GM21360 (cell line): ENCODE results near the gene HIBCH.
"Not testable (repeated sequence)": the region's sequence is repeated elsewhere in the genome, so short reads cannot be mapped to it uniquely, and the experiment has no call there.

Experiments
- ATAC-seq: cut with Tn5 transposase; IDR thresholded peaks from one replicate; pipeline ENCODE4 v1.9.1; 2021; ENCODE audit warnings: mild to moderate bottlenecking, moderate library complexity; ENCODE audit not compliant: unreplicated experiment

HIBCH gene

DNA sequence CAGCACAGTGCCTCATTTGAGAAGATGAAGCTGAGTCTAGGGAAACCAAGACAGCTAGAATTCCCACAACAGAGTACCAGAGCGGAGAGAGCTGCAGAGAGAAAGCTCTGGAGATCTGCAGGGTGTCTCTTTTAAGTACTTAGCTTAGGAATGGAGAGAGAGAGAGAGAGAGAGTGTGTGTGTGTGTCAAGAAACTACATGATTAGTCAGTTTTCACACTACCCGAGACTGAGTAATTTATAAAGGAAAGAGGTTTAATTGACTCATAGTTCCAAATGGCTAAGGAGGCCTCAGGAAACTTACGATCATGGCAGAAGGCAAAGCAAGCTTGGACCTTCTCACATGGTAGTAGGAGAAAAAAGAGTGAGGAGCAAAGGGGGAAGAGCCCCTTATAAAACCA is 64.0 kb downstream of the HIBCH start:
- ATAC-seq, result no peak

DNA sequence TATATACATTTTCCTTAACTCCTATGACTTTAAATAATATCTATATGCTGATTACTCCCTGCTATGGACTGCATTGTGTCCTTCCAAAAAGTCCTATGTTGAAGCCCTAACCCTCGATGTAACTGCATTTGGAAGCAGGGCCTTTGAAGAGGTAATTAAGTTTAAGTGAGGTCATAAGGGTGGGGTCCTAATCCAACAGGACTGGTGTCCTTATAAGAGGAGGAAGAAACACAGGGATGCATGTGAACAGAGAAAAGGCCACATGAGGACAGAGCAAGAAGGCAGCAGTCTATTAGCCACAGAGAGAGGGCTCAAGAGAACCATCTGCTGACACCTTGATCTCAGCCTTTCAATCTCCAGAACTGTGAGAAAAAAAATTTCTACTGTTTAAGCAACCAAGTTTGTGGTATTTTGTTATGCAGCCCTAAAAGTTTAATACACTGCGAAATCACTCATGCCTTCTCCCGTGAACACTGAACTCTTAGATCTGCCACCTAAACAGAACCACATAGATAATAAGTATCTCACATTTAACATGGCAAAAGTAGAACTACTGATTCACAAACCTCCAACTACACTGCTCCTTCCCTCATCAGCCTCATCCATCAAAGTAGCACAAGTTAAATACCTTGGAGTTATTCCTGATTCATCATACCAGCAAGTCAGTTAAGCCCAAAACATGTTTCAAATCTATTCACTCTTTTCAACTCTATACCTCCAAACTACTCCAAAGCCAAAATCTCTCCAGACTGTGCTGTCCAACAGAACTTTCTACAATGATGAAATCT is 65.4 kb downstream of the HIBCH start:
- no peak for ATAC-seq

DNA sequence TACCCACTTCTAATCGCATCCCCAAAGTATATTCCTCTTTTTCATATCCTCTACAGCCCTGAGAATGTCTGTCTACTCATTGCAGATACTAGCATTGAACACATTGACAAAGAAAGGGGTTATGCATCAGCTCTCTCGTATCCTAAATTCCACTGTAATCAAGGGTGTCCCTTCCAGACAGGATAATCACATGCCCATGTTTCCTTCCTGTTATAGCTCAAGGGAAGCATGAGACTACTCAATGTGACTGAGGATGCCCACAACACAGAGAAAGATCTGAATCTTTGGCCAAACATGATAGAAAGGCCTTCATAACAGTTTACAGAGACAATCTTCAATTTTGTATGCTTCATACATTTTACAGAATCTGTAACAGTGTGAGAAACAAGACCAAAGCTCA is 69.2 kb downstream of the HIBCH start:
- ATAC-seq, result no peak

DNA sequence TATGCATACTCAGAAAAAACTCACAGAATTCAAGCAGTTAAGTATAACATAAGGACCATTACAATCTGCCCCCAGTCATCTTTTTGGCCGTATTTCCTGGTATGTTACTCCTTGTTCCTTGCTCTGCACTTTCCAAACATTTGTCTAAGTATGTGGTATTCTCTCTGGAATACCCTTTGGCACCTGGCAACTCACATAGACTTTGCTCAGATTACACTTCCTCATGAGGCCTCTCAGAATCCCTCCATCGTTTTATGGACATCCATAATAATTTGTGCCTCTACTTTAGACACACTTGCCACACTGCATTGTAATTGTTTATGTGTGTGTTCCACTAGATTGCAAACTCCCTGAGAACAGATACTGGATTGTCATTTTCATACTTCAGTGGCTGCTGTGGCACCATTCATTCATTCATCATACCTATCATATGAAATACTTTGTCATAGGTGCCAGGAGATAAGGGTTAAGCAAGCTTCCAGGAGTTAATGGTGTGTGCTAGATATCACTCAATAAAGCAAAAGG is 84.0 kb downstream of the HIBCH start:
- no peak for ATAC-seq

DNA sequence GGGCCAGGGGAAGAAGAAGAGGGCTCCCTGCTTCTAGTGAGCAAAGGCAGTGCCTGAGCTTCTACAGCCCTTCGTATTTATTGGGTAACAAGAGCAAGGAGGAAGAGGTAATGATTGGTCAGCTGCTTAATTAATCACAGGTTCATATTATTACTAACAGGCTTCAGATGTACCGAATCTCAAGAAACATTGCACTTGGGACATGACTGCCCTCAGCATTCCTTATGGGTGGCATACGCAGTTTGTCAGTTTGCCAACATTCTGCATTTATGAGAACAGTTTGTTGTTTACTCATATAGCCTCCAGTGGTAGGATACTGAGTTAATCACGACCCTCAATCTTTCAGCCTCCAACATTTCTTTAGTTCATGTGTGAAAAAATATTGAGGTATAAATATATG is 84.5 kb downstream of the HIBCH start:
- ATAC-seq, result no peak

DNA sequence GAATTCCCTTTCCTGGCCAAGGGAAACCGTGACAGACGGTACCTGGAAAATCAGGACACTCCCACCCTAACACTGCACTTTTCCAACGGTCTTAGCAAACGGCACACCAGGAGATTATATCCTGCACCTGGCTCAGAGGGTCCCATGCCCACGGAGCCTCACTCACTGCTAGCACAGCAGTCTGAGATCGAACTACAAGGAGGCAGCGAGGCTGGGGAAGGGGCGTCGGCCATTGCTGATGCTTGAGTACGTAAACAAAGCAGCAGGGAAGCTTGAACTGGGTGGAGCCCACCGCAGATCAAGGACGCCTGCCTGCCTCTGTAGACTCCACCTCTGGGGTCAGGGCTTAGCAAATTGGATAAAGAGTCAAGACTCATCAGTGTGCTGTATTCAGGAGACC is 95.6 kb downstream of the HIBCH start:
- ATAC-seq, result not testable (repeated sequence)

DNA sequence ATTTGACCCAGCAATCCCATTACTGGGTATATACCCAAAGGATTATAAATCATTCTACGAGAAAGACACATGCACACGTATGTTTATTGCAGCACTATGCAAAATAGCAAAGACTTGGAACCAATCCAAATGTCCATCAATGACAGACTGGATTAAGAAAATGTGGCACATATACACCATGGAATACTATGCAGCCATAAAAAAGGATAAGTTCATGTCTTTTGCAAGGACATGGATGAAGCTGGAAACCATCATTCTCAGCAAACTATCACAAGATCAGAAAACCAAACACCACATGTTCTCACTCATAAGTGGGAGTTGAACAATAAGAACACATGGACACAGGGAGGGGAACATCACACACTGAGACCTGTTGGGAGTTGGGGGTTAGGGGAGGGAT is 96.9 kb downstream of the HIBCH start:
- not testable (repeated sequence) for ATAC-seq

DNA sequence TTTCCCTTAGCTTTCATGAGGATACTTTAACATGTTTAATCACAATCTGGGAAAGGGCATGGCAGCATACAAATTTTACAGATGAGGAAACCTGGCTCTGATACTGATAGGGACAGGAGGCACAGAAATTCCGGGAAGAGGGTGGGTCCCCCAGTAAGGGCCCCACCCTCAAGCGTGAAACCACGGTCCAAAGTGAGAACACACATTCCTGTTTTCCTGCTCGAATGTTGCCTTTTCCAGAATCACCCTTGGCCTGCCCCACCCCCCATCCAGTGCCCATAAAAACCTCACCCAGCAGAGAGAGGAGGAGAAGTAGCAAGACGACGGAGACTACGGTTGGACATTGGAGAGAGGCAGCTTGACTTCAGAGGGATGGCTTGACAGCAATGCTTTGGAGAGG is 98.2 kb downstream of the HIBCH start:
- no peak for ATAC-seq

DNA sequence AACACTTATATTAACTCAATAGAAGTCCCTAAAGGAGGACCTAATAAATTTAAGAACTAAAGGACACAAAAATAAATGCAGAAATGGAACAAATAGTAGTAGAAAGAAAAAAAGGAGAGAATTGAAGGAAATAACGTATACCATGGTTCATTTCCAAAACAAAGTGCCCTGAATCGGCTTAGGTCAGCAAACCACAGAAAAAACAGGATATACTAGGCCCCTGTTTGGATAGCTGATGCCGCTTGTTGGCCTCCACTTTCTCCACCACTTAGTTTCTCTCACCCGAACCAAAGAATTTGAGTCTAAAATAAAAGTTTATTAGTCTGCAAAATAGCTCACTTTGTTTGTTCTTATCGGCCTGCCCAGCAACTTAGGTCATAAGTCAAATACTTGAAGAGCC is 100.4 kb downstream of the HIBCH start:
- ATAC-seq, result no peak

DNA sequence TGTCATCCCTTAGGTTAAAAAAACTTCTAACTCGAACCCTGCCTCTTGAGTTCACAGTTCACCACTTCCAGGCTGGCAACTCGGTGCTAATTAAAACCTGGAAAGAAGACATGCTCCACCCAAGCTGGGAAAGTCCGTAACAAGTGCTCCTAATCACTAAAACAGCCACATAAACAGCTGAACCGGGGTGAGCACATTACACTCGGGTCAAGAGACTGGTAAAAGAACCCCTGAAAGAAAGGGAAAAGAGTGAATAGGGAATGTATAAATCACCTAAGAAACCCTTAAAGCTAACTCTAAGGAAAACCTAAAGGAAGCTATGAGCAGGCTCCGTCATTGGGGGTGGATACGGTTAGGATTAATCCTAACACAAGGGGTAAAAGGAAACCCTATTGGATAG is 102.0 kb downstream of the HIBCH start:
- no peak for ATAC-seq

DNA sequence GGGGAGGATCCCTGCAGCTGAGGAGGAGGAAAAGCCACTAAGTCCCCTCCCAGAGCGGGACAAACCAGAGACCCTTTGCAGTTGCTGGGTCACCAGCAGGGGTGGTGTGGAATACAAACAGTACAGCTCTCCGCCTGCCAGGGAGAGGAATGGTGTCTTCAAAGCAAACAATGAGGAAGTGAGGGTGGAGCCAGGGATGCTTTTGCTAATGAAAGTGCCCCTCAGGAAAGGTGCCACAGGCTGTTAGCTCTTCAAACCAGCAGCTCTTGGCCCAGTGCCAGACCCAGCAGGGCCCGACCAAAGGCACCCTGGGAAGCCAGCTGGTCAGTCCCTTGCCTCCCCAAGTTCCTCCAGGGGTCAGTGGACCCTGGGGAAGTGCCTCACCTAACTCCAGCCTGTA is 102.8 kb downstream of the HIBCH start:
- no peak for ATAC-seq

DNA sequence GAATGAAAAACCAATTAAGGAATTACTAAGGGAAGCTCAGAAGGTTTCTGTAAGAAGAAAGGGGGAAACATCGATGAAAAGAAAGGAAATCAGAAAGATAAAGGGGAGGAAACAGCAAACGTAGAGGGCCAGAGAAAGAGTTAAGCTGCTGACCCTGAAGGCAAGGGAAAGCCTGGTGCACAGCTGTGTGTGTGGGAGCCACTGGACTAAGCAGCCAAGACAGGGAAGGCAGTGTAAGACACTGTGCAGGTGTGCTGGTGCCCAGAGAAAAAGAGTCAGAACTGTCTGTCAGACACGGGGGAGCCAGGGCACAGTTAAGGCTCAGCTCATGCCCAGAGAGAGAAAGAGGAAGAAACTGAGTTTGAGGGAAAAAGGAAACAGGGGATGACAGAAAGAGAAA is 104.0 kb downstream of the HIBCH start:
- ATAC-seq, result no peak

DNA sequence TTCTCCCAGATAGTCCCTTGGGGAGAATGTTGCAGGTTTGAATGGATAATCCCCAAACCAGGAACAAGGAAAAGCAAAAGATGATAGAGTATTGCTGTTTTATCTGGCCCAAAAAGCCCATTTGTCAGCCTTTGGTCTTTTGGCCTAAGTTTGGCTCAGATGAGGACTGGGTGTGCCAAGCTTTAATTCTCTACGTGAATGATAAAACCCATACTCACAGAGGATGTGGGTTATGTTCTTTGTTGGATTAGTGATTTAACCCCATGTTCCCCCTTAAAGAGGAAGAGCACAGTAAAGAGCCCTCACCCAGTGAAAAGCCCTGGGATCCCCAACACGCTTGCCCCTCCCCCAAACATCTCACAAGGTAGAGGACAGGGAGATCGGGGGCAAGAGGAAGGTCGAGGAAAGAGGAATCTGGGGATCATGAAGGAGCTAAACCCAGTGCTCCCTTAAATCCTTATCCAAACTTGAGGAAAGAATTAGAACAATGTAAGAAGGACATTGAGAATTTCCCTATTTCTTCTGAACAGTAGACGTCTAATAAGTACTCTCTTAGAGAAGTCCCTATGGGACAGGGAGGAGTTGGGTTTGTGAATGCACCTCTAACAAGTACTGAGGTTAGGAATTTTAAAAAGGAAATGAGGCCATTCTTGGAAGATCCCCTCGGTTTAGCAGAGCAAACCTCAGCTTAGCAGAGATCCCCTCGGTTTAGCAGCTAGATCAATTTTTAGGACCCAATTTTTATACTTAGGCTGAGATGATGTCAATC is 105.0 kb downstream of the HIBCH start:
- no peak for ATAC-seq

DNA sequence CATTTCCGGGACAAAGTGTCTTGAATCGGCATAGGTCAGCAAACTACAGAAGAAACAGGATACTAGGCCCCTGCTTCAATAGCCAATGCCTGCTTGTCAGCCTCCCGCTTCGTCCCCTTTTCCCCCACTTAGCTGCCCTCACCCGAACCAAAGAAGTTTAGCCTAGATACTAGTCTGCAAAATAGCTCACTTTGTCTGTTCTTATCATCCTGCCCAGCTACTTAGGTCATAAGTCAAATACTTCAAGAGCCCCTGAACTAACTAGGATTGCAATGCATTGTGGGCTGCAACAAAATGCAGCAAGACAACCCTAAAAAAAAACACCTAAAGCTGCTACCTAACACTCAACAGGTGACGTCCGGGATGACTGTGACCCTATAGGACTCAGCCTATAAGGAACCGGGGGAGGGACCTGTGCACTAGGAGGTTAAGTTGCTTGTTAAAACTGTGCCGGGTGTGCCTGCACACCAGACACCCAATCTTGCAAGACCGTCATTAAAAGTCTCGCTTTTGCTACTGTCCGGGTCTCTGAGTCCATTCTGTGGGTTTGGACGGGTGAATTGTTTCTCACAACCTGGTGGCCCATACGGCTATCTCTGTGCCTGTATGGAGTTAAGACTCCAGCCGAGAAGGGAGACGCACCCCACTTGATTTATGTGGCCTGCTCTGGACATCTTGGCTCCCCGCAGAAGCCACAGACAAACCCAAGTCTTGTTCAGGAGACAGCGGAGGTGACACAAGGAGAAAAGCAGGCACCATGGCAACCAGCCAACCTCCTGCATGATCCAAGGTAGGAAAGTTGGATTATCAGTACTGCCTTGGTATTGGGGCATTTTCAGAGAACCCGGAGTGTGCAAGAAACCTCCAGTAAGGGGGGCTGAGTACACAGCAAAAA is 105.9 kb downstream of the HIBCH start:
- no peak for ATAC-seq

DNA sequence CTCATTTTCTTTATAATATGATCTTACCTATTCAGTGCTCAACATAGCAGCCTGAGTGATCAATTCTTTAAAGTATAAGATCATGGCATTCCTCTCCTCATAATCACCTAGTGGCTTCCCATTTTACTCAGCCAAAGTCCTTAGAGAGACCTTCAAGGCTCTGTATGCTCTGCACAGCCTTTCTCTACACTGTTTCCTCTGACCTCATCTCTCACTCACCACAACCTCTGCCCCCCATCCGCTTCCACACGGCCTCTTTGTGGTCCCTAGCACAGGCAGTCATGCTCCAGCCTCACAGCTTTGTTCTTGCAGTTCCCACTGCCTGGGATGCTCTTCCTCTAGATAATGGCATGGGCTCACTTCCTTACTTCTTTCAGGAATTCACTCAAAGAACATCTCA is 109.2 kb downstream of the HIBCH start:
- ATAC-seq, result no peak

DNA sequence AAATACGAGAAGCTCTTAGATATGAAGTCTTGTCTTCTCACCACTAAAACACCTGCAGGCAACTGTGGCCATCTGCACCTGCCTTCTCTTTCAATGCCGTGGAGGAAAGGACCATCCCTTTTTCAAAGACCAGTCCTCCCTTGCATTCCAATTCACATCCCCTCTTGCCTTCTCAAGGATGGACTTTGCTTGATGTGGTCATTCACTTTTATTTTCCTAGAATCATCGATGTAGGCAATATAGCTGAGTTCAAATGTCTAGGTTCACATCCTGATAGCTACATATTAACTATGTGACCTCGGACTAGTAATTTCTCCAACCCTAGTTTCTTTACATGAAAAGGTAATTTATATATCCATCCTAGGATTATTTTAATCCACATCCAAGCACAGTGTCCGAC is 110.1 kb downstream of the HIBCH start:
- ATAC-seq, result no peak

DNA sequence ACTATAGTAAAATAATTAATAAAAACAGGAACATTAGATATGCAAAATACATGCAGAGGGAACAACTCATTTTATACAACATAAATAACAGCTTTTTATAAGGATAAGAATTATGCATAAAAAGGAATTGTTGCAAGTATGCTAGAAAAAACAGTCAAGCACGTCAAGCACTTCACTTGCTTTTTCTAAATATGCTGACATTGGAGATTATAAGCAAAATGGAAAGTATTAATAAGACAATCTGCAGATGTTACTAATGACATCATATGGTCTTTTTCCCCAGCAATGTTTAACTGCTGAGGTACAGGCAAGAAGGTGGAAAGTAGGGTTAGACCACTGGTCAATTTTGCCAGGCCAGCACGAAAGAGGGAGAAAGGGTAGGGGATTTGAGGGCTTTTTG is 111.7 kb downstream of the HIBCH start:
- no peak for ATAC-seq

DNA sequence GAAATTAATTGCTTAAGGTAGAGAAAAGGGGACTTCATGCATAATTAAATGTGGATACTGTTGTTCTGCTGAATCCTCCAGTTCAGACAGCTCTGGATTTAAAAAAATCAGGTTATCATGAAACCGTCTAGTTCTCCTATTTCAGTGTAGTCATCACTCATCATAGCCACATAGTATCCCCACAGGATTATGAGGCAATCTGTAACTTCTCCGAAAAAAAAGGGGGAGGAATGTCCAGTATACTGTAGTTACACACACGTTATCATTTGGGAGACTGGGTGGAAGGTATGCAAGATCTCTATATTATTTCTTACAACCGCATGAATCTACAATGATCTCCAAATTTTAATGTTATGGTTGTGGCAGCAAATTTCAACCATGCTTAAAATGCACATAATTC is 114.0 kb downstream of the HIBCH start:
- ATAC-seq, result no peak

DNA sequence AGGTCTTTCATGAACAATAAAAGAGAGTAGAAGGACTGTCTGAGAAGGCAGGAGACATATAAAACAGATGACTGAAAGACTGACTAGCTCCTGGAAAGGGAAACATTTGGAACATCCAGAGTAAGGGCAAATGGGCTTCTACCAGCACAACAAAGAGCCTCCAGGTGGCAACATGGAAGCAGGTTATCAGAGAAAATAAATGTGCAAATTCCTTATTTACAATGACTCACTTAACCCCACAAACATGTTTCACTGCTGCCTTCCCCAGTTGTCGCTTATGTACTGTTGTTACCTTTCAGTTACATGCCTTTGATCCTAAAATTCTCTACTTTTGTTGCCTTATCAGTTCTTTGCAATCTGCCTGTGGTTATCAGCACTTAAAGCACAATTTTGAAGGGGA is 117.0 kb downstream of the HIBCH start:
- ATAC-seq, result no peak

DNA sequence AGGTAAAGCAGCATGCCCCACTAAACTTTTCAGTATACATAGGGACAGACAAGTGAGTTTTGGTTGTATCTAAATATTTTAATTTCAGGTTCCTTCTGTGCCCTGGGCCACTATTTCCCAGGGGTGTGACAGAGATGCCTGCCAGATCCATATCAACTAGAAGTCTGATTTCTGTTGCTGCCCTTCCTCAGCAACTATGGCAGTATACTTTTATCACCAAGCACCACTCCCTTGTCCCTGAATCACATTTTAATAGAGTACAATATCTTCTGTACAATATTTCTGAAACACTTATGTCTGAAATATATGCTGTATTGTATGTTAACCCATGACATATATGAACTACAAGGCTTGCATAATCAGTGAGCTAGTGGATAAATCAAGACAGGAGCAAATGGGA is 117.6 kb downstream of the HIBCH start:
- ATAC-seq, result no peak

DNA sequence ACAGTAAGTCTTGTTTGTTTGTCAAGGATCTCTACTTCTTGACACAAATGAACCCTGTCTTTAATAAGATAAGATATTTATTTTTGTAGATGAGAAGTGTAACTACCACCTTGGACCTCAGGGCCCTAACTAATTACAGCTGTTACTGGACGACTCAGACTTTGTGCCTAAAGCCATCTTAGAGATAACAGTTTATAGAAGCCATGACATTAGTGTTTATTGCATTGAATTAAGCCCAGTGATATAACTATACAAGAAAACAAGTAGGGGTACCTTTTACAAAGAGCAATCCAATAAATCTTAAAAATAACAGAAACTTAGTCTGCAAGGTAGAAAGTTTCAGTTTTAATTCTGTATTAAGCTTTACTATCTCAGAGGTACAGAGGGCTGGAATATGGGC is 119.0 kb downstream of the HIBCH start:
- no peak for ATAC-seq
